WERI-Rb-1 (cell line): ENCODE measurements around the gene EYA4.

Experiments used
- DNase-seq: peaks from one replicate; pipeline ENCODE4 v3.0.0-alpha.2; 2020
- H3K27ac ChIP-seq: fragments of 250-450 bp; sonication (Bioruptor Pico); 2 replicates; pipeline ENCODE4 v1.5.1; 2020; ENCODE audit warnings: mild to moderate bottlenecking, moderate library complexity
- H3K27me3 ChIP-seq: fragments of 250-450 bp; sonication (Bioruptor Pico); 2 replicates; pipeline ENCODE4 v1.5.1; 2021; ENCODE audit warnings: mild to moderate bottlenecking, low read depth, moderate library complexity; ENCODE audit not compliant: insufficient read depth, severe bottlenecking
- H3K36me3 ChIP-seq: fragments of 250-450 bp; sonication (Bioruptor Pico); 2 replicates; pipeline ENCODE4 v1.5.1; 2020; ENCODE audit warnings: mild to moderate bottlenecking, moderate library complexity
- H3K4me3 ChIP-seq: 2 replicates; pipeline ENCODE4 v1.5.1; 2011; ENCODE audit warnings: low read depth, mild to moderate bottlenecking, control low read depth, low read length
- H3K9me3 ChIP-seq: fragments of 250-450 bp; sonication (Bioruptor Pico); 2 replicates; pipeline ENCODE4 v1.5.1; 2021; ENCODE audit warnings: mild to moderate bottlenecking, moderate library complexity; ENCODE audit not compliant: severe bottlenecking
- CTCF ChIP-seq: IDR thresholded peaks from 2 replicates; pipeline ENCODE4 v1.5.1; 2011; ENCODE audit warnings: low read depth, mild to moderate bottlenecking, control low read depth, inconsistent platforms, low read length

Gene EYA4

GRCh38 chr6:133495205-133495903, 254.2 kb downstream of the EYA4 start:
- TF ChIP-seq CTCF, result no peak
- Histone ChIP-seq H3K36me3 (no peaks in the 10 kb centered on the region), H3K27ac (no peak overlapping the region), H3K4me3 (no peak overlapping the region), H3K27me3 (peaks cover 5% of the 10 kb centered on the region), H3K9me3 (no peaks in the 10 kb centered on the region)
- DNase-seq, result no peak

- DNase-seq, result no peak
- no peak for TF ChIP-seq CTCF
- Histone ChIP-seq H3K27me3 (peaks cover 19% of the 10 kb centered on the region), H3K36me3 (no peaks in the 10 kb centered on the region), H3K9me3 (no peaks in the 10 kb centered on the region), H3K4me3 (no peak overlapping the region), H3K27ac (no peak overlapping the region)
Observed at GRCh38 chr6:133499662-133500061, 258.5 kb downstream of the EYA4 start.

GRCh38 chr6:133501675-133502270, 260.6 kb downstream of the EYA4 start:
- no peak for TF ChIP-seq CTCF
- peaks cover 23% of the 10 kb centered on the region for H3K27me3 ChIP-seq
- H3K9me3 ChIP-seq, result no peaks in the 10 kb centered on the region
- DNase-seq, result no peak
- no peaks in the 10 kb centered on the region for H3K36me3 ChIP-seq
- H3K27ac ChIP-seq, result no peak overlapping the region
- no peak overlapping the region for H3K4me3 ChIP-seq

- Histone ChIP-seq H3K27me3 (peaks cover 21% of the 10 kb centered on the region), H3K4me3 (no peak overlapping the region), H3K36me3 (no peaks in the 10 kb centered on the region), H3K9me3 (no peaks in the 10 kb centered on the region), H3K27ac (no peak overlapping the region)
- no peak for TF ChIP-seq CTCF
- no peak for DNase-seq
Observed at GRCh38 chr6:133502441-133503335, 261.5 kb downstream of the EYA4 start.

GRCh38 chr6:133503336-133503729, 262.2 kb downstream of the EYA4 start:
- no peak overlapping the region for H3K4me3 ChIP-seq
- no peak for DNase-seq
- H3K9me3 ChIP-seq, result no peaks in the 10 kb centered on the region
- TF ChIP-seq CTCF, result no peak
- no peak overlapping the region for H3K27ac ChIP-seq
- peaks cover 21% of the 10 kb centered on the region for H3K27me3 ChIP-seq
- H3K36me3 ChIP-seq, result no peaks in the 10 kb centered on the region
